Upper lobe of right lung (tissue), 1 donor: Measurements from ENCODE around the gene SCGB3A2. TPM values are rescaled to one million over a fixed set of nuclear protein-coding genes. Genes with fewer than 3 reads are reported as not detected.

ENCODE experiments used
- ATAC-seq: fragments of 200-7000 bp; cut with Tn5 transposase; one replicate; pipeline ENCODE4 v1.9.1; 2020; ENCODE audit warnings: mild to moderate bottlenecking, moderate library complexity
- DNase-seq: peaks from one replicate; pipeline ENCODE4 v3.0.0-alpha.2; 2020
- H3K27ac ChIP-seq: fragments of 200-600 bp; one replicate; pipeline ENCODE4 v1.8.0; 2022
- H3K27me3 ChIP-seq: fragments of 200-600 bp; one replicate; pipeline ENCODE4 v1.8.0; 2022; ENCODE audit warnings: mild to moderate bottlenecking
- H3K36me3 ChIP-seq: fragments of 200-600 bp; one replicate; pipeline ENCODE4 v1.8.0; 2022
- H3K4me1 ChIP-seq: fragments of 200-600 bp; one replicate; pipeline ENCODE4 v1.8.0; 2022
- H3K4me3 ChIP-seq: fragments of 200-600 bp; one replicate; pipeline ENCODE4 v1.8.0; 2022; ENCODE audit warnings: mild to moderate bottlenecking
- H3K9me3 ChIP-seq: fragments of 200-600 bp; one replicate; pipeline ENCODE4 v1.8.0; 2022
- CTCF ChIP-seq: fragments of 200-600 bp; IDR thresholded peaks from one replicate; pipeline ENCODE4 v1.8.0; 2022; ENCODE audit warnings: antibody characterized with exemption
- intact Hi-C: fragments of 100-400 bp; cut with DNase I; formaldehyde crosslinking; loops from one replicate; pipeline ENCODE4 v1.11.0; 2022
- total RNA-seq: library from RNA; stranded (reverse); fragmentation: NEBNext Ultra II Directional; extraction: Animal tissue kit (Norgen Biotek cat#: 25700); gene quantifications from one replicate; pipeline ENCODE4 v1.2.1, GENCODE V29; 2021
- donor health status: DM: no; HTN: yes; CAD: no; lungs with severe emphysema.

SCGB3A2 gene
- total RNA-seq, 1 donor from 2014 or later: 186 TPM

- DNase-seq (no peak), ATAC-seq (peak; percentile 55)
- Histone ChIP-seq H3K4me1 (no peaks in the 10 kb centered on the region), H3K27me3 (no peaks in the 10 kb centered on the region), H3K4me3 (no peak overlapping the region), H3K27ac (no peak overlapping the region), H3K9me3 (no peaks in the 10 kb centered on the region), H3K36me3 (no peaks in the 10 kb centered on the region)
- intact Hi-C loops: no loop called here
- TF ChIP-seq CTCF: no peak
Observed at GRCh38 chr5:147911427-147911826, 32.9 kb downstream of the SCGB3A2 start.

GRCh38 chr5:147912011-147912410 is 33.5 kb downstream of the SCGB3A2 start:
- no peaks in the 10 kb centered on the region for H3K4me1 ChIP-seq
- DNase-seq: no peak
- no peak for ATAC-seq
- H3K36me3 ChIP-seq: no peaks in the 10 kb centered on the region
- intact Hi-C loops: no loop called here
- no peaks in the 10 kb centered on the region for H3K9me3 ChIP-seq
- no peak for TF ChIP-seq CTCF
- no peaks in the 10 kb centered on the region for H3K27me3 ChIP-seq
- H3K27ac ChIP-seq: no peak overlapping the region
- no peak overlapping the region for H3K4me3 ChIP-seq

GRCh38 chr5:147913786-147914185 is 35.3 kb downstream of the SCGB3A2 start:
- no peak overlapping the region for H3K27ac ChIP-seq

GRCh38 chr5:147918101-147918685 is 39.7 kb downstream of the SCGB3A2 start:
- ATAC-seq: no peak
- H3K27me3 ChIP-seq: no peaks in the 10 kb centered on the region
- no peak overlapping the region for H3K4me3 ChIP-seq
- TF ChIP-seq CTCF: no peak
- no peak overlapping the region for H3K27ac ChIP-seq
- DNase-seq: no peak
- intact Hi-C loops: no loop called here
- no peaks in the 10 kb centered on the region for H3K9me3 ChIP-seq
- H3K4me1 ChIP-seq: no peaks in the 10 kb centered on the region
- no peaks in the 10 kb centered on the region for H3K36me3 ChIP-seq

More at GRCh38 chr5:147913786-147914185, 35.3 kb downstream of the SCGB3A2 start:
- no peak overlapping the region for H3K4me3 ChIP-seq
- H3K4me1 ChIP-seq: no peaks in the 10 kb centered on the region
- no peak for TF ChIP-seq CTCF
- ATAC-seq (no peak), DNase-seq (no peak)
- no peaks in the 10 kb centered on the region for H3K36me3 ChIP-seq
- H3K9me3 ChIP-seq: no peaks in the 10 kb centered on the region
- no peaks in the 10 kb centered on the region for H3K27me3 ChIP-seq
- intact Hi-C loops: no loop called here

- no peaks in the 10 kb centered on the region for H3K36me3 ChIP-seq
- no peak for TF ChIP-seq CTCF
- DNase-seq: no peak
- no peak for ATAC-seq
- no peaks in the 10 kb centered on the region for H3K27me3 ChIP-seq
- no peak overlapping the region for H3K27ac ChIP-seq
- no peaks in the 10 kb centered on the region for H3K4me1 ChIP-seq
- intact Hi-C loops: no loop called here
- no peak overlapping the region for H3K4me3 ChIP-seq
- H3K9me3 ChIP-seq: no peaks in the 10 kb centered on the region
Observed at GRCh38 chr5:147918899-147919298, 40.4 kb downstream of the SCGB3A2 start.
